GM19239 (cell line): Measurements from ENCODE around the gene NRGN.

ENCODE experiments used
- DNase-seq: peaks from one replicate; pipeline ENCODE4 v3.0.0; 2011; ENCODE audit warnings: low spot score; ENCODE audit not compliant: insufficient read length
- FAIRE-seq: peaks from 2 replicates; lab custom pipeline; 2011; peaks lifted over from hg19 to GRCh38; lab: Jason Lieb, UNC

Gene NRGN

DNA sequence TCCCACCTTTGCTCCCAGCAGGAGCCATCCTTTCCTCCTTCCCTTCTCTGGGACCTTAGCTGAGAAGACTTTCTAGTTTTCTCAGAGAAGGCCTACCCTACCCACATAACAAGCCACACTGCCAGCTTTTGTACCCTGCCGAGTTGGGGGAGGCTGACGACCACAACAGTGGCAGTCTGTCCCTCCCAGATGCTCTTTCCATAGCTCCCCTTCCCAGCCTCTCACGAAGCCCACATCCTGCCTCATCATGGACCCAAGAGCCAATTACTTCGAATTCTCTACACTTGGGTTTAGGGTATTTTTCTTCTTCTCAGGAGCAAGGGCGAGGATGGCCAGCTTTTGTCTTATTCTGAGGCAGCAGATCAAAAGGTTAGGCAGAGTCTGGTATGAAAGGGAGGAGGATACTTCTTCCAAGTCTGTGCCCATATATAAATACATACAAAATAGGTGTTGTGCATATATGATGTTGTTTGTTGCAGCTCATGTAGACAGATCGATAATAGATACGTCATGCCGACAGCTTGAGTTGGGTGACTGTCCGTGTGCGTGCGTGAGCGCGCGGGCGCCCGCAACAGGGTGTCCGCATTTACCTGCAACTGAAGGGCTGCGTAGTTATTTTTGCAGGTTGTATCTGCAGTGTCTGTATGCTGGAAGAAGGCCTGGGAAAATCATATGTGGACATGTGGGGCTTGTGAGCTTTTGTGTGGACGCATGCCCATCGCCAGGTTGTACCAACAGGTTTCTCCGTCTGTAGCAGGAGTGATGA, 846 bp upstream of the NRGN start:
- DNase-seq, result no peak
- no peak for FAIRE-seq

- DNase-seq (no peak), FAIRE-seq (peak; percentile 93)
Observed at GRCh38 chr11:124740277-124740882, 638 bp downstream of the NRGN start.

DNA sequence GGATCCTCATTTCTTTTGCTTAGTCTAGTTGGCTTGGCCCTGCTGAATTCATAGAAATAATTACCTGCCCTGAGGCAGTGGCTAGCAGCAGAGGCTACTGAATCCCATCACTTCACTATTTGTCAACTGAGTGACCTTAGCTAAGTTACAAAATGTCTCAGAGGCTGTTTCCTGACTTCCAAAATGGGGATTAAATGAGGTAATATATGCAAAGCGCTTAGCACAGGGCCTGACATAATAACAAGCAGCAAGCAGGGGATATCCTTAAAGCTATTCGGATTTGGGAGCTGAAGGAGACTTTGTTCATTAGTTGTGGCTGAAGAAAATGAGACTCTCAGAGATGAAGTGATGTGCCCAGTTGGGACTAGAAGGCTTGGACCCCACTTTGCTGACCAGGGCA, 2.8 kb downstream of the NRGN start:
- FAIRE-seq, result no peak
- DNase-seq, result no peak

- no peak for DNase-seq
- no peak for FAIRE-seq
Observed at GRCh38 chr11:124743050-124743449, 3.3 kb downstream of the NRGN start.

- no peak for FAIRE-seq
Observed at GRCh38 chr11:124745270-124745834, 5.6 kb downstream of the NRGN start.

GRCh38 chr11:124745835-124746620, 6.3 kb downstream of the NRGN start:
- FAIRE-seq (peak; percentile 80), DNase-seq (peak; percentile 72)

More at GRCh38 chr11:124745270-124745834, 5.6 kb downstream of the NRGN start:
- no peak for DNase-seq

GRCh38 chr11:124746621-124747243, 7.0 kb downstream of the NRGN start:
- FAIRE-seq, result peak; percentile 97
- DNase-seq, result peak; percentile 96

DNA sequence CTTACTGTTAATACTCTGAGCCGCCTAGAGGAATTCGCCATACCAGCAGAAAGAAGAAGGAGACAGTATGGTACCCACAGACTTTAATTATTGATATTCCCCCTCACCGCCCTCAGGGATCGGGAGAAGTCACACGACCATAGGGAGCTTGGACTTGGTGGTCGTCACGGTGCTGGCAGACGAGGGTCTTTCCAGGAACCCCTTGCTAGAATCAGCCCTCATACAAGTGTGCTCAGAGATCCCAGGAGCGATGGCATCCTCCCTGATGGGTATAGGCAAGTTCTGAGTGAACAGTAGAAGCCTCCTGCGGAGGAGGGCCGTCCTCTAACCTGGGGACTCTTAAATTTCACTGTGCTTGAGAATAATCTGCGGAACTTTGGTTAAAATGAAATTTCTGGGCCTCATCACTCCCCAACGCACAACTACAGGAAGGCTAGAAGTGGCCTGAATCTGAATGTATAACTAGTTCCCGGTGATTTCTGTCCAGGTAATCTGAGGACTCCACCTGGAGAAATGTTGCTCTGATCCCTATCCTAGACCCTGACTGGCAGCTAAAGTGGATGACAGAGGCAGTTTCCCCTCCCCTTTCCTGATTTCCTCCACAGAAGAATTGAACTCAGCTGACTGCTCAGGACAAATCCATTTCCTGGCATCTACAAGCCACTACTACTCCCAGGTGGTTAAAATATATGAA, 7.8 kb downstream of the NRGN start:
- DNase-seq (no peak), FAIRE-seq (no peak)

GRCh38 chr11:124748100-124748418, 8.3 kb downstream of the NRGN start:
- DNase-seq, result no peak
- no peak for FAIRE-seq

GRCh38 chr11:124748481-124749343, 9.0 kb downstream of the NRGN start:
- DNase-seq (no peak), FAIRE-seq (no peak)

DNA sequence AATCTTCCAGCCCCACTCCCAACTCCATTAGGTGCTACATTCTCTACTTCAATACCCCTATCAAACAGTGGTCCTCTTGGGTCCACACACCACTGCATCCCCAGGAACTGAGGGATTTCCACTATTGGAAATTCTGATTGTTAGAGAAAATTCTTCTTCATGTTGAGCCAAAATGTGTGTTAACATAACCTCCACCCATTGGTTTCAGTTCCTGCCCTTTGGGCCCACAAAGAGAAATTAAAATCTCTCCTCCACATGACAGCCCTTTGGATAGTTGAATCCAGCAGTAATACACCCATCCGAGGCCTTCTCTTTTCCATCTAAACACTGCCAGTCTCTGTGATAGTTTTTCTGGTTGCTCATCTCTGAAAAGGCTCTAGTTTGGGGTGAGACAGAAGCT, 10.2 kb downstream of the NRGN start:
- FAIRE-seq, result peak; percentile 51
- no peak for DNase-seq

- DNase-seq (no peak), FAIRE-seq (no peak)
Observed at GRCh38 chr11:124751391-124751740, 11.6 kb downstream of the NRGN start.

DNA sequence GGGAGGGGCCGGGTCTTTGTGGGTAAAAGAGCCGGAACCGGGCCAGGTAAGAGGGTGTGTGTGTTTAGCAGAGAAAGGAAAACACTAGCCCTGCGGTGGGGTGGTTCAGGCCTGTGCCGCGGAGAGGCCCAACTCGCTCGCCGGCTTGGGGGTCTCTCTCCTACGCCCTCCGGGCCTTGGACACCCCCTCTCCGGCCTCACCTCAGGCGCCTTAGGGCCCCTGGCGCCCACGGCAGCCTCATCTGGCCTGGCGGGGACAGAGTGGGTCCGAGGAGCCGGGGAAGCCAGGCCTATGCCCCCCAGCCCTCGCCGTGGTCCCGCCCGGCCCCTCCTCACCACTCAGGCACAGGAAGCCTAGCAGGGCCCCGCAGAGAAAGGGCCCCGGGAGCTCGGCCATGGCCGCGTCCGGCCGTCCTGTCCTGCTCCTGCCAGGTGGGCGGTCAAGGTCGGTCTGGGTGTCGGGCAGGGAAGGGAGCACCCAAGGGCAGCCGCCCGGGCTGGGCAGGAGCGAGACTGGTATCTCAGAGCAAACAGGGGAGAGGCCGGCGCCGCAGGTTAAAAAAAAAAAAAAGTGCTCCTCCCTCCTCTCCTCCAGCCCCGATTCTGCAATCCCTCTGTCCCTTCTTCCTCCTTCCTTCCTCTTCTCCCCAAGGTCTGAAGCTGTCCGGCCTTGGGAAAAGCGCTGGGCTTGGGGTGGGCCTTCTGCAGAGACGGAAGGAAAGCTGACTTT, 12.2 kb downstream of the NRGN start, which contains the start of gene VSIG2:
Gene VSIG2, minus strand, starts transcription at position 515 of the 730 bp plus-strand sequence. Its CDS starts 118 bp downstream, at position 397.
- no peak for FAIRE-seq
- DNase-seq, result no peak

DNA sequence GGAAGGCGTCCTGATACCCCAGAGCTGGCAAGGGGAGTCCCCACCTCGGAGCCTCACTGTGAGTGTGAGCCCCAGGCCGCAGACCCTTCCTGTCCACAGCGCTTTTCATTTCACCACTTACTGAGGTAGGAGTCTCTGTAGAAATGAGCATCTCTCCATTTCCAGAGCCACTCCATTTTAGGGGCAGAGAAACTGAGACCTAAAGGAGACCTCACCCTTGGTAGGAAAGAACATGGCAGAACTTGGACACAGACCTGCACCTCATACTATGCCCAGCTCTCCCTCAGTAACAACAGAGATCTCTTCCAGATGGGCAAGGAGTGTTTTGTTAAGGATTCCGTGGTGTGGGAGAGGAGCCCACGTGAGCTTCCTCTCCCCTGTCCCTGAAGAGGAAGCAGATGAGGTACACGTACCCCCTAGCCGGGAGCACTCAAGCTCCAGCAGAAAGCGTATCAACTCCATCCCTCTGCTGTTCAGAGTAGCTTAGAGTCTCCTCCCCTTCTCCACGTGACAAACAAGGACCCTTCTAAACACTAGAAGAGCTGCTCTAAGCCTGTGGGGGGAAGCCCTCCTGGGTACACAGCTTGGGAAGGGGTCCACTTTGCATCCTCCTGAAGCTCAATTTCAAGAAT, 12.8 kb downstream of the NRGN start:
- DNase-seq (no peak), FAIRE-seq (no peak)

DNA sequence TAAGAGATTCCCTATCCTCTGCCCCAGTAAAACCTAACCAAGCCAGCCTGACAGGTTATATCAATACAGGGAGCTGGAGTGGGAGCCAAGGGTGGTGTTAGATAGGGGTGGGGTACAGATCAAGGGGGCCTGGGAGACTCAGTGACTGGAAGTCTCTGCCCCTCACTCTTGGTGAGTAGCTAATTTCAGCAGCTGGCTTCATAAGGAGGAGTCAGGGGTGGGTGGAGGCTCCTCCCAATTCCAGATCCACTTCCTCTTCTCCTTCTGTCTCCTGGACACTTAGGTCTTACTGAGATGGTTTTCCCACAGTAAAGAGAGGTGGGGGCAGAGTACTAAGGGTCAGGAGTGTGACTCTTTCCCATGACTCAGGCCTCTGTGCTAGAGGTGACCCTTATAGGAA, 13.5 kb downstream of the NRGN start:
- FAIRE-seq, result no peak

GRCh38 chr11:124753624-124754023, 13.9 kb downstream of the NRGN start:
- FAIRE-seq (no peak), DNase-seq (no peak)

More for the DNA sequence above, 13.5 kb downstream of the NRGN start:
- DNase-seq, result no peak

DNA sequence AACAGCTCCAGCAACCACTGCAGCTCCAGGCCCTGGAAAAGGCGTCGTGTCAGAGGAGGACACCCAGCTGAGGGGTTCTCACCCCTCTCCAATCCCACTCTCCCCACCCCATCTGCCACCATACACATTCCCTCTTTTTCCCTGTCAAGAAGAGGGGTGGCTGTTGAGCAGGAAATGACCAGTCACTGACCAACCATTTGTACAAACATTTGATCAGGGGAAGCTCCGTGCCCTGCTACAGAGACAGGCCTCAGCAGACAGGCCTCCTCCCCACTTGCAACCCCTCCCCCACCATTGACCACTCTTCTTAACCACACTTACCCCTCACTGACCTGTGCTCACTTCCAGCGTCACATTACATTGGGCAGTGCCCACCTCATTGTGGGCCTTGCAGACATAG, 14.6 kb downstream of the NRGN start:
- DNase-seq (no peak), FAIRE-seq (no peak)

- DNase-seq, result no peak
- FAIRE-seq, result no peak
Observed at GRCh38 chr11:124754710-124755109, 15.0 kb downstream of the NRGN start.
